Karpas-422 (cell line): ENCODE data around the gene OR2A25. TPM values are rescaled to one million over a fixed set of nuclear protein-coding genes. Genes with fewer than 3 reads are reported as not detected.

Source experiments
- DNase-seq: peaks from one replicate; pipeline ENCODE4 v3.0.0-alpha.2; 2015
- H2AFZ ChIP-seq: fragments of 200-600 bp; sonication (generic); 2 replicates; pipeline ENCODE4 v1.6.1; 2014; ENCODE audit warnings: antibody characterized with exemption, low read length, mixed read lengths
- H3K27ac ChIP-seq: fragments of 200-600 bp; sonication (generic); 2 replicates; pipeline ENCODE4 v1.5.1; 2014; ENCODE audit warnings: mild to moderate bottlenecking, low read length, moderate library complexity
- H3K27me3 ChIP-seq: fragments of 200-600 bp; sonication (generic); 2 replicates; pipeline ENCODE4 v1.6.1; 2014; ENCODE audit warnings: low read length, mixed read lengths
- H3K36me3 ChIP-seq: fragments of 200-600 bp; sonication (generic); 2 replicates; pipeline ENCODE4 v1.6.1; 2014; ENCODE audit warnings: low read length, mixed read lengths; ENCODE audit not compliant: insufficient read depth
- H3K4me1 ChIP-seq: fragments of 200-600 bp; sonication (generic); 2 replicates; pipeline ENCODE4 v1.6.1; 2014; ENCODE audit warnings: mild to moderate bottlenecking, low read length, mixed read lengths
- H3K4me2 ChIP-seq: fragments of 200-600 bp; sonication (generic); 2 replicates; pipeline ENCODE4 v1.6.1; 2014; ENCODE audit warnings: low read length, low read depth, mild to moderate bottlenecking; ENCODE audit not compliant: poor library complexity, severe bottlenecking
- H3K4me3 ChIP-seq: fragments of 200-600 bp; sonication (generic); 2 replicates; pipeline ENCODE4 v1.5.1; 2014; ENCODE audit warnings: mild to moderate bottlenecking, antibody characterized with exemption, low read length, mixed read lengths
- H3K79me2 ChIP-seq: fragments of 200-600 bp; sonication (generic); 2 replicates; pipeline ENCODE4 v1.6.1; 2014; ENCODE audit warnings: mild to moderate bottlenecking, low read length, mixed read lengths
- H3K9ac ChIP-seq: fragments of 200-600 bp; sonication (generic); 2 replicates; pipeline ENCODE4 v1.6.0; 2014; ENCODE audit warnings: low read length
- H3K9me2 ChIP-seq: fragments of 200-600 bp; sonication (generic), shearing (Covaris generic); replicated peaks from 2 replicates; pipeline ENCODE4 v1.6.0; 2014; ENCODE audit warnings: mild to moderate bottlenecking, low read length, moderate library complexity; ENCODE audit not compliant: insufficient read depth
- H3K9me3 ChIP-seq: fragments of 300-700, 200-600 bp; sonication (generic); 2 replicates; pipeline ENCODE4 v1.6.1; 2014; ENCODE audit warnings: low read length, mixed read lengths
- H4K20me1 ChIP-seq: fragments of 200-600 bp; sonication (generic); 2 replicates; pipeline ENCODE4 v1.6.1; 2014; ENCODE audit warnings: mild to moderate bottlenecking, antibody characterized with exemption, low read length, low read depth; ENCODE audit not compliant: insufficient read depth
- total RNA-seq: library from RNA; depleted of rRNA; stranded (reverse); fragments of >200 nt; shearing (Covaris generic); gene quantifications from 2 replicates; pipeline ENCODE4 v1.2.3, GENCODE V29; 2014; ENCODE audit warnings: low replicate concordance

OR2A25 gene
- total RNA-seq, 1 experiment from 2014 or later = not detected

- Histone ChIP-seq H3K9me2 (no peaks in the 10 kb centered on the region), H3K36me3 (no peaks in the 10 kb centered on the region), H3K9me3 (no peaks in the 10 kb centered on the region), H3K9ac (no peak overlapping the region), H3K4me3 (no peak overlapping the region), H3K4me1 (no peaks in the 10 kb centered on the region), H4K20me1 (no peaks in the 10 kb centered on the region), H2AFZ (no peak overlapping the region), H3K4me2 (no peak overlapping the region), H3K27me3 (no peaks in the 10 kb centered on the region), H3K79me2 (no peaks in the 10 kb centered on the region), H3K27ac (no peak overlapping the region)
- no peak for DNase-seq
Measured at GRCh38 chr7:144087230-144087629, 17.6 kb downstream of the OR2A25 start.

- H3K4me2 ChIP-seq = no peak overlapping the region
- H4K20me1 ChIP-seq = no peaks in the 10 kb centered on the region
- no peaks in the 10 kb centered on the region for H3K27me3 ChIP-seq
- H3K79me2 ChIP-seq = no peaks in the 10 kb centered on the region
- no peak for DNase-seq
- H3K27ac ChIP-seq = no peak overlapping the region
- H3K4me1 ChIP-seq = no peaks in the 10 kb centered on the region
- no peaks in the 10 kb centered on the region for H3K9me2 ChIP-seq
- H3K9me3 ChIP-seq = no peaks in the 10 kb centered on the region
- H3K36me3 ChIP-seq = no peaks in the 10 kb centered on the region
- no peak overlapping the region for H2AFZ ChIP-seq
- no peak overlapping the region for H3K9ac ChIP-seq
- H3K4me3 ChIP-seq = no peak overlapping the region
Measured at GRCh38 chr7:144090667-144091066, 21.1 kb downstream of the OR2A25 start.

GRCh38 chr7:144098776-144099175 lies 29.2 kb downstream of the OR2A25 start:
- Histone ChIP-seq H2AFZ (no peak overlapping the region), H3K9me2 (no peaks in the 10 kb centered on the region), H3K4me2 (no peak overlapping the region), H3K79me2 (no peaks in the 10 kb centered on the region), H3K4me1 (no peaks in the 10 kb centered on the region), H3K4me3 (no peak overlapping the region), H4K20me1 (no peaks in the 10 kb centered on the region), H3K9ac (no peak overlapping the region), H3K27me3 (no peaks in the 10 kb centered on the region), H3K36me3 (no peaks in the 10 kb centered on the region), H3K27ac (no peak overlapping the region), H3K9me3 (no peaks in the 10 kb centered on the region)
- no peak for DNase-seq

- Histone ChIP-seq H3K4me3 (no peak overlapping the region), H3K4me1 (no peaks in the 10 kb centered on the region)
- no peak for DNase-seq
Measured at GRCh38 chr7:144100607-144101006, 31.0 kb downstream of the OR2A25 start.

GRCh38 chr7:144102041-144102440 lies 32.4 kb downstream of the OR2A25 start:
- Histone ChIP-seq H3K27me3 (no peaks in the 10 kb centered on the region), H3K9me2 (no peaks in the 10 kb centered on the region), H3K4me3 (no peak overlapping the region), H3K36me3 (no peaks in the 10 kb centered on the region), H4K20me1 (no peaks in the 10 kb centered on the region), H3K4me1 (no peaks in the 10 kb centered on the region), H2AFZ (no peak overlapping the region), H3K9me3 (no peaks in the 10 kb centered on the region), H3K4me2 (no peak overlapping the region), H3K27ac (no peak overlapping the region), H3K79me2 (no peaks in the 10 kb centered on the region), H3K9ac (no peak overlapping the region)
- DNase-seq = no peak

More at GRCh38 chr7:144100607-144101006, 31.0 kb downstream of the OR2A25 start:
- no peaks in the 10 kb centered on the region for H3K9me3 ChIP-seq
- H3K79me2 ChIP-seq = no peaks in the 10 kb centered on the region
- no peaks in the 10 kb centered on the region for H3K9me2 ChIP-seq
- no peaks in the 10 kb centered on the region for H3K36me3 ChIP-seq
- H2AFZ ChIP-seq = no peak overlapping the region
- no peak overlapping the region for H3K4me2 ChIP-seq
- no peak overlapping the region for H3K9ac ChIP-seq
- H4K20me1 ChIP-seq = no peaks in the 10 kb centered on the region
- H3K27ac ChIP-seq = no peak overlapping the region
- no peaks in the 10 kb centered on the region for H3K27me3 ChIP-seq

GRCh38 chr7:144105211-144105610 lies 35.6 kb downstream of the OR2A25 start:
- no peaks in the 10 kb centered on the region for H3K36me3 ChIP-seq
- H2AFZ ChIP-seq = no peak overlapping the region
- no peak overlapping the region for H3K9ac ChIP-seq
- no peak overlapping the region for H3K4me3 ChIP-seq
- no peak for DNase-seq
- no peaks in the 10 kb centered on the region for H3K9me2 ChIP-seq
- no peaks in the 10 kb centered on the region for H3K4me1 ChIP-seq
- H3K27ac ChIP-seq = no peak overlapping the region
- no peaks in the 10 kb centered on the region for H4K20me1 ChIP-seq
- no peaks in the 10 kb centered on the region for H3K79me2 ChIP-seq
- no peak overlapping the region for H3K4me2 ChIP-seq
- no peaks in the 10 kb centered on the region for H3K9me3 ChIP-seq
- H3K27me3 ChIP-seq = no peaks in the 10 kb centered on the region

- H4K20me1 ChIP-seq = no peaks in the 10 kb centered on the region
- no peaks in the 10 kb centered on the region for H3K36me3 ChIP-seq
- no peaks in the 10 kb centered on the region for H3K27me3 ChIP-seq
- no peaks in the 10 kb centered on the region for H3K4me1 ChIP-seq
- no peaks in the 10 kb centered on the region for H3K9me3 ChIP-seq
- H3K9me2 ChIP-seq = no peaks in the 10 kb centered on the region
- no peak within 1 kb of the TSS for H3K27ac ChIP-seq
- no peak within 1 kb of the TSS for H2AFZ ChIP-seq
- no peak within 1 kb of the TSS for H3K4me3 ChIP-seq
- no peak within 1 kb of the TSS for H3K9ac ChIP-seq
- DNase-seq = no peak
- H3K79me2 ChIP-seq = no peaks in the 10 kb centered on the region
- H3K4me2 ChIP-seq = no peak within 1 kb of the TSS
Measured at GRCh38 chr7:144109283-144109682, 39.7 kb downstream of the OR2A25 start, which contains the start of gene OR2A2. OR2A2 (plus strand) TSS chr7:144109583; CDS start chr7:144109583, 0 bp downstream.

- Histone ChIP-seq H3K27ac (no peak overlapping the region), H3K36me3 (no peaks in the 10 kb centered on the region), H3K79me2 (no peaks in the 10 kb centered on the region), H3K27me3 (no peaks in the 10 kb centered on the region), H4K20me1 (no peaks in the 10 kb centered on the region), H3K4me3 (no peak overlapping the region), H2AFZ (no peak overlapping the region), H3K9ac (no peak overlapping the region), H3K4me1 (no peaks in the 10 kb centered on the region), H3K4me2 (no peak overlapping the region), H3K9me3 (no peaks in the 10 kb centered on the region), H3K9me2 (no peaks in the 10 kb centered on the region)
- DNase-seq = no peak
Measured at GRCh38 chr7:144110272-144110671, 40.7 kb downstream of the OR2A25 start.

GRCh38 chr7:144113651-144114050 lies 44.0 kb downstream of the OR2A25 start:
- Histone ChIP-seq H3K4me2 (no peak overlapping the region), H4K20me1 (no peaks in the 10 kb centered on the region), H3K79me2 (no peaks in the 10 kb centered on the region), H3K36me3 (no peaks in the 10 kb centered on the region), H2AFZ (no peak overlapping the region), H3K27ac (no peak overlapping the region), H3K27me3 (no peaks in the 10 kb centered on the region), H3K4me1 (no peaks in the 10 kb centered on the region), H3K9ac (no peak overlapping the region), H3K9me3 (no peaks in the 10 kb centered on the region), H3K4me3 (no peak overlapping the region), H3K9me2 (no peaks in the 10 kb centered on the region)
- no peak for DNase-seq
